Iris pigment epithelial cell (primary cell): ENCODE data around the gene TXNL4B.

Experiments used
- DNase-seq: peaks from one replicate; pipeline ENCODE4 v3.0.0-alpha.2; 2011; ENCODE audit warnings: low read depth

The TXNL4B gene

DNA sequence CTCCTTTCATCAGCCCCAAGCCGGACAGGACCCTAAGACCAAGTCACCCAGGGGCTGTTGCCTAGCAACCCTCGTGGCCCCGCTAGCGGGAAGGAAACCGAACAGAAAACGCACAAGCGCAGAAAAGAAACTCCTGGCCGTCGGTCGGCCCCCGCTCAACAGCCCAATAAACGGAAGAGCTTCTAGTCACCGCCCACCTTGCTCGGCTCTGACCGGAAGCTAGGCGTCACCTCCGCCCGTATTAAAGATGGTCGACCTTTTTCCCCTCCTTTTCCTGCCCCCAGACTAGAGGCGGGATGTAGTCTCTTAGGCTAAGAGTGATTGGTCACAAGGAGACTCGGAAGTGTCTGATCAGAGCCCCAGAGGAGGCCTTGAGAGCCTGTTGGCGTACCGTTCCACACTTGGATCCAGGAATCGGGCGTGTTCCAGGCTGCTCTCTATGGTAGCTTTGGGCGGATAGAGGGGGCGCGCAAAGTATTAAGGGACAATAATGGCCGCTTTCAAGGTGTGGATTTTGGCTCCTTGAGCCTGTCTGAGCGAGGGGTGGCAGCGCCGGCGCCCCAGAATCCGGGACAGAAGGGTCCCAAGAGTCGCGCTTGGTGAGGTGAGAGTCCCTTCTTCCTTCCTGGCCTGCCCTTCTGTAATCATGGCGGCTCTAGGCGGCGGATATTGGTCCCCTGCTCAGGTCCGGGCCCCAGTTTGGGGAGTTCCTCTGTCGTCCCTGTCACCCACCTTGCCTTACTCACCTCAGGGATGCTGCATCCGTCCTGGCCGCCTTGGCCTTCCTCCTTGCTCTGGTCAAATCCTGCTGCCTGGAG lies at the start of gene TXNL4B, which contains the start of gene DHX38:
Gene TXNL4B, minus strand, starts transcription at position 173 of the 818 bp plus-strand sequence. CDS start 2,871 bp downstream, outside the sequence.
Gene DHX38, plus strand, starts transcription at position 400 of the 818 bp plus-strand sequence. CDS start 2,311 bp downstream, outside the sequence.
- DNase-seq: peak; percentile 100

GRCh38 chr16:72142476-72142875 lies 49.1 kb upstream of the TXNL4B start:
- DNase-seq: peak; percentile 14

DNA sequence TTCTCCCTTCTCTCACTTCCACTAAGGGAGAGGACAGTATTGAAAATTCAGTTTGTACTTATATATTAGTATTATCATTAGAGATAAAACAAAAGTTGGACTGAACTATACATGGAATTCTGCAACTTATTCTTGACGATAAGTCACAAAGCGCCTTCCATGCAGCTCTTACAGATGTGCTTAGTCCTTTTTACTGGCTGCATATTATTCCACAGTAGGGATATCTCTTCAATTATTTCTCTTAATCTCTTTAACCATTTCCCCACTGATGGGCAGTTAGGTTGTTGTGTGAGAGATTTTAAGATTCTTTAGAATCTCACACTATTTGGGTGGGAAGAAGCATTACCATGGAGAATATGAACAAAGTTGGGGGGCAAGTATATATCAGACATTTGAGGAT lies 46.5 kb upstream of the TXNL4B start:
- no peak for DNase-seq

- no peak for DNase-seq
These were observed 44.7 kb upstream of the TXNL4B start for GRCh38 chr16:72138064-72138572.

DNA sequence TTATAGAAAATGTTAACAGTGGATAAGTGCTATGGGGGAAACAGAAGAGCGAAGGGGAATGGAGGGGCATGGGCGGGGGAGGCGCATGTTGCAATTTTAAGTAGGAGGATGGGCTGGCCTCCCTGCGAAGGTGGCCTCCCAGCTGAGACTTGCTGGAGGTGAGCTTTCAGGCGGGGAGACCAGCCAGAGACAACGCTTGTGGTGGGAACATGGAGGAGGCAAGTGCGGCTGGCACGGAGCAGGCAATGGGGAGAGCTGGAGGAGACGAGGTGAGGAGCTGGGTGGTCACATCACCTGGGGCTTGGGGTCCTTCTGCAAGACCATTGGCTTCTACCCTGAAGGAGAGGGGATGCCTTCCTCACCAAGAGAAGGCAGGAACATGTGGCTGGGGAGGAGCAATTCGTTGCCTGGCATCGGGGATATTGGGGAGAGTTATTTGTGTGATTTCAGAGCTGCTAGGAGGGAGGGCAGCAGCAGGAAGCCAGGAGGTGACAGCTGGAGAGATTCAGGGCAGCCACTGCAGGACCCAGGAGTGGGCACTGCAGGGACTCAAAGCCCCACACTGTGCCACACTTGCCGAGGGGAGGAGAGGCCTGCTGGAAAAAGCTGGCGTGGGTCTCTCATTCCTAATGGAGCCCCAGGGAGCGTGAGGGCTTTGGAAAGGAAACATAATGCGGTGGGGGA lies 44.1 kb upstream of the TXNL4B start:
- no peak for DNase-seq

DNA sequence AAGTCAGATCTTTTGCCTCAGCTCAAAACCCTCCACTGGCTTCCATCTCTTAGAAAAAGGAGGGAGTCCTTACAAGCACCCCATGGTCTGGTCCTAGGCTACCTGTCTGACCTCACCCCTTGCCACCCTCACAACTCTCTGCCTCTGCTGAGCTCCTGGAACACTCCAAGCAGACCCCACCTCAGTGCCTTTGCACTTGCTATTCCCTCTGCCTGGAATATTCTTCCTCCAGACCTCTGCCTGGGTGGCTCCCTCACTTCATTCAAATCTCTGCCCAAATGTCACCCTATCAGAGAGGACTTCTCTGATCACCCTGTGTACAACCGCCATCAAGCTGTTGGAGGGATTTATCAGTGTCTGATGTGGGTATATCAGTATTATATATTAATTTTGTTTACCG lies 41.1 kb upstream of the TXNL4B start:
- DNase-seq: no peak

DNA sequence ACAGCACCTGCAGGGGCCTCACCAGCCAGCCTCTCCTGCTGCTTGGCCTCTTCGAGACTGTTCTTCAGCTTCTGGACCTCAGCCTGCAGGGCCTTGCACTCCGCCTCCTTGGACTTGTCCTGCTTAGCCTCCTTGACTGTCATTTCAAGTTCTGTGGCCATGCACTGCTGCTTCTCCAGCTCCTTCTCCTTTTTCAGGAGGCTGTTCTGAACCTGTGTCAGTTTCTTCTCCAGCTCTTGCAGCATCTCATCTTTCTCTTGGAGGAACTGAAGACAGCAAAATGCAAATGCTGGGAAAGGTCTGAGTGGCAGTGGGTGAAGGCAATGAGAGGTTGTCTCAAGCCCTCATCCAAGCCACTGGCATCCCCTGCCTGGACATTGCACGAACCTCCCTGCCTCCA lies 39.3 kb upstream of the TXNL4B start:
- DNase-seq: no peak

DNA sequence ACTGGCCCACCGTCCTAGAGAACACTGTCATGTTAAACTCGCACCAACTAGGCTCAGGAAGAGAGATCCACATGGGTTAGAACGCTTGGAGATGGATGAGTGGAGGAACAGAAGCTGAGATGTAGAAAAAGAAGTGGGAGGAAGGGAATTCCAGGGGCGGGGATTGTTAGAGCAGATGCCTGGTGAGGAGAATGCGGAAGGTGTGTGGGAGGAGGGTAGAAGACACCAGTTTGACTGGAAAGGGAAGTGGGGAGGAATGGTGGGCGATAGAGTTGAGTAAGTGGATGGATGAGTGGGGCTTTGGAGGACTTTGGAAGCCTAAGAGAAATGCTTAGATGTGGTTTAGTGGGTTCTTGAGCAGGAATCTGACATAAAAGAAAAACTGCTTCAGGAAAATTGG lies 37.6 kb upstream of the TXNL4B start:
- DNase-seq: no peak

GRCh38 chr16:72129976-72130656 lies 36.7 kb upstream of the TXNL4B start:
- no peak for DNase-seq

DNA sequence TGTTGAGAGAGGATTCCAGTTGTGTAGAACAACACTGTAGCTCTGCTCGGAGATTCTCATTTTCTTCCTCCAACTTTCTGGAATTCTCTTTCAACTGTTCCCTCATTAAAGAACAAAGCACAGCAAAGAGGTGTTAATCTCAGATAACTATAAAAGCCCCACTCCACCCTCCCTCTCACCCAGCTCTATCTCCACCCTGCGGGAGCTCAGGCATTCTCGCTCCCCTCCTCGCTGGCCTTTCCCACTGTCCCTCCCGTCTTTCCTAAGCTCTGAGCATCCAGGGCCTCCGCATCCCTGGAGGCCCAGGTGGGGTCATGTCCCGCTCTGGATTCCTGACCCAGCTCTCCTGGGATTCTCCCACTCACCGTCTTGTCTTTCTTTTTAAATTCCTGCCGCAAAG lies 35.3 kb upstream of the TXNL4B start:
- no peak for DNase-seq

DNA sequence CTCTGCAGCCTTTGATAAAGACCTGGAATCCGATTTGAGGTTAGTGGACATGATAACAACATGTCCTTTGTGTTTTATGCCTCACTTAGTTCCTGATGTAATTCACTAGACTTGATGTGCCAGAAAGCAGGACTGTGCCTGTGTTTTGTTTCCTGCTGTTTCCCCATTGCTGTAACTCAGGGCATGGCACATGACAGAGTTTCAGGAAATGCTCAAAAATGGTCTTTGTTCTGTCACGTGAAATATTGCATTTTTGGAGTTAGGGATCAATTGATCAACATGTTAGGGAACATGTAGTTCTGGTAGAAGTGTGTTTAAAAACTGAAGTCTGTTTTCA lies 33.0 kb upstream of the TXNL4B start:
- no peak for DNase-seq

DNA sequence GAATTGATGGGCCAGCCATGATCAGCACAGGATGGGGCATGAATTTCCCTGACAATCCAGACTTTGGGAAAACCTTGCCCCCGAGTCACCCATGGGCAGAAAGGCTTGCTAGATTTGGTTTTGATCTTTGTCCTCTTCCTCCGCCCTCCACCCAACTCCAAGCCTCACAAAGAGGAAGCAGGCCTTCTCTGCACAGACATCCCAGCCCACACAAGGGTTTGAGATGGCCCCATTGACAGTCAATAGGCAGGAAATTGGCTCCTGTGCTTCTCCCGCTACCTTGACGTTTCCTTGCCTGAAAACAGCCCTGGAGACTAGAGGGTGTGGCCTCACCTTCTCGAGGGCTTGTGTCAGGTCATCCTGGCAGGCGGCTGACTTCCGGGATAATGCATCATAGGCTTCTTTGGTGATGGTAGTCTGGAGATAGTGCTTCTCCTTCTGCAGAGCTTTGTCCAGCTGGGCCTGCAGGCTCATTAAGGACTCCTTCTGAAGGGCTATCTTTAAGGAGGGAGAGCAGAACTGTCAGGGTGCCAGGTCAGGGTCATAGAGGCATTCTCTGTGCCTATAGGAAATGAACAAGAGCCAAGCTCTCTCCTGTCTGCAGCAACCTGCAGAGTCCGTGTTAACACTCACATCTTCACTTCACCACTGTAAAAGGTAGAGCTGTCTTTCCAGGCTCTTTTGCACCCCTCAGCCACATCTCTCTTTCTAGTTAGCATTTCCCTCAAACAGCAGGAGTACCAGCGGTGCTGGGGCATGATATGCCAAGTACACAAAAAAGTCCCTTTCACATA lies 32.4 kb upstream of the TXNL4B start:
- DNase-seq: no peak

DNA sequence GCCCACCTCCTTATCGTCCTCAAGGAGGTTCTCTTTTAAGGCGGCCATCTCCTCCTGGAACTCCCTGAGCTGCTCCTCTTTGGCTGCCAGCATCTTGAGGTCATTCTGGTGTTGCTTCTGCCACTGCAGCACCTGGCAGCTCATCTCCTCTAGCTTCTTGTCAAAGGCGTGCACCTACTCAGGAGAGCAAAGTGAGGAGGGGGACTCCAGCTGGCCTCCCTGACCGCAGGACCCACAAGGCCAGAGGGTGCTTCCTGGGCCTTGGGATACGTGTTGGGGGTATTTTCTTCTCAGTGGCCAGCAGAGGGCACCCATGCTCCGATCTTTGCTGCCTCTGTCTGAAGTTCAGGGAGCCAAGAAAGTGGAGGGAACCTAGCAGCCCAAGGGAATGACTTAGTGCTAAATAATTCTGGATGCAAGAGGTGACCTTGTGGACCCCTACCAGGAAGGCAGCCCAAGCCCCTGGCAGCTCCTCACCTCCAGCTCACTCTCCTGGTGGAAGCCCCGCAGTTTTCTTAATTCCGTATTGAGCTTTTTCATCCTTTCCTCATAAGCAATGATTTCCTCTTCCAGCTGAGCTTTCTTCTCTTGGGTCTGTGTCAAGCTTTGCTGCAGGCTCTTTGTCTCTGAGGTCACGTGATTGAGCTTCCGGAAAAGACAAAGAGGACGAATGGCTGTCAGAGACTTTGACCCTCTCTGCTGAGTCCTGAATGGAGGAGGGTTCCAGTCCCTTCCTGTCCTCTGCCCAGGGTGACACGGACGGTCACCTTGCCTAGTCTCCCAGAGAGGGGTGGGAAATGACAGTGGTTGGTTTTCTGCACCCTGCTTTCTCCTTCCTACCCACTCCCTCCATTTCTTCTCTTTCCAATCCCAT lies 31.6 kb upstream of the TXNL4B start:
- DNase-seq: peak; percentile 74

DNA sequence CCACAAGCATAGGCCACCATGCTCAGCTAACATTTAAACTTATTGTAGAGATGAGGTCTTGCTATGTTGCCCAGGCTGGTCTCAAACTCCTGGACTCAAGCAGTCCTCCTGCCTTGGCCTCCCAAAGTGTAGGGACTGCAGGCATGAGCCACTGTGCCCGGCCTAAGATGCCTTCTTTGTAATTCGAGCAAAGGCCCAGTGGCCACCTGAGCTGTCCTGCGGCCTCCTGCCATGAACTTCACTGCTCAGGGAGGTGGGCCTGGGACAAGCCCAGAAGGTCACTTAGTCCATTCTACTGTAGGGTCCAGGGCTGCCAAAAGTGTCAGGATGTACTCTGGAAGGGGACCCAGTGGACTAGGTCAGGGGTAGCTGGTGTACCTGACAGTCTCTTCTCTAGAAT lies 30.7 kb upstream of the TXNL4B start:
- no peak for DNase-seq

- DNase-seq: no peak
These were observed 30.0 kb upstream of the TXNL4B start for GRCh38 chr16:72123426-72123825.

DNA sequence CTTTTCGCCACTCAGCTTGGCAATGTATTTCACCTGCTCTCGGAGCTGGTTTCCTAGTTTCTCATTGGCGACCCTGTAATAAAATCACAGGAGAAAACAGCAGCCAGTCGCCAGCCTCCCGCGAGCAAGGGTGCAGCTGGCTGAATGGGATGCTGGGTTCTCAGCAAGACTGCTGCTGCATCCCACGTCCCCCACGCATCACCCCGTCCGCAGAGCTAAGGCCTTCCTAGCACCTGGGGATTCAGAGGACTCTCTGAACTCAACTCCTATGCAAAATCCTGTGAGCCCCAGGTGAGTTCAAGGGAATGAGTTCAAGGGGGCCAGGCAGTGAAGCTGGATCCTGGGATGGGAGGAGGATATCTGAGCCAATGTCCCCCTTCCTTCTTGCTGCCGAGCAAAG lies 29.5 kb upstream of the TXNL4B start:
- no peak for DNase-seq

GRCh38 chr16:72122308-72122707 lies 28.9 kb upstream of the TXNL4B start:
- no peak for DNase-seq

GRCh38 chr16:72120026-72120425 lies 26.6 kb upstream of the TXNL4B start:
- no peak for DNase-seq

DNA sequence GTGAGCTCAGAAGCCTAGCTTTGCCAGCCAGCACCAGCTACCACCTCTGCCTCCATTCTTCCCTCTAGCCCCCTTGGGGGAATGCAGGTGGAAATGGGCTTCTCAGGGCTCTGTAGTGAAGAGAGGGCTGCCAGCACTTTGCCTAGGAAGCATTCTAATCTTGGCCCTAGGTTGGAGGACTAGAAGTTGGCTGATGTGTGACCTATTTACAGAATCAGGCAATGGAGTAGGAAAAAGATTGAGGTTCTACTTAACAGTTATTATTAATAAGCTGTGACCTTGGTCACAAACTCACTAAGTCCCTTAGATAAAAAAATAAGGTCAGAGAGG lies 20.2 kb upstream of the TXNL4B start:
- DNase-seq: no peak

GRCh38 chr16:72112906-72113615 lies 19.6 kb upstream of the TXNL4B start:
- DNase-seq: no peak

GRCh38 chr16:72112452-72112792 lies 19.0 kb upstream of the TXNL4B start:
- no peak for DNase-seq
